ENCODE measurements around the gene FN3K.

Gene FN3K

DNA sequence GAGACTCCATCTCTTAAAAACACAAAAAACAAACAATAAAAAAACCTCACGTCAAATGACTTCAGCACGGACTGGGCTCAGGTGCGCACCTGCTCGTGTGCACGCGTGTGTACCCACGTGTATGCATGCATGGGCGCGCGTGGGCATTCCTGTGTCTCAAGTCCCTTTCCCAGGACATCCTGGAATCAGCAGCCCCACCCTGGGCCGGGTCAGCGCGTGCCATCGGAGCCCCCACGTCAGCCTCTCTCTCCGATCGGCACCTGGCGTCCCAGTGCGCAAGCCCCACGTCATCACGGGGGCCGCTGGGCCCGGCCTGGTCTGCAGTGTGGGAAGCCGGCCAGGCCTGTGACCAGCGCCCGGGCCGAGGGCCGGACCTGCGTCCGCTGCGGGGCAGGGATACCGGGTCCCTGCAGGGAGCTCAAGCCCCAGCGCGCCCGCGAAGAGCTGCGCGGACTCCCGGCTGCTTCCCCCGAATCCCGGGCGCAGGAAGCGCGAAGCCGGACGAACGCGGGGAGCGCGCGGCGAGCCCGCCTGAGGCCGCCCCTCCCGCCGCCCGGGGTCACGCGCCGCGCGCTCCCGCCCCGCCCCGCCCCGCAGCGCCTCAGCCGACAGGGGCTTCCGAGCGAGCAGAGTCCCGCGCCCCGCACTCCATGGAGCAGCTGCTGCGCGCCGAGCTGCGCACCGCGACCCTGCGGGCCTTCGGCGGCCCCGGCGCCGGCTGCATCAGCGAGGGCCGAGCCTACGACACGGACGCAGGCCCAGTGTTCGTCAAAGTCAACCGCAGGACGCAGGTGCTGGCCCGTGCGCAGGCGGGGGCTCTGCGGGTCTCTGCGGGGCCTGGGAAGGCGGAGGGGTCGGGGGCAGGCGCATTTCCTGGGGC lies at the start of gene FN3K:
TSS of gene FN3K (plus strand) at position 629 of the 880 bp plus-strand sequence. CDS start at position 651, 22 bp downstream.
- no peak for DNase-seq

DNA sequence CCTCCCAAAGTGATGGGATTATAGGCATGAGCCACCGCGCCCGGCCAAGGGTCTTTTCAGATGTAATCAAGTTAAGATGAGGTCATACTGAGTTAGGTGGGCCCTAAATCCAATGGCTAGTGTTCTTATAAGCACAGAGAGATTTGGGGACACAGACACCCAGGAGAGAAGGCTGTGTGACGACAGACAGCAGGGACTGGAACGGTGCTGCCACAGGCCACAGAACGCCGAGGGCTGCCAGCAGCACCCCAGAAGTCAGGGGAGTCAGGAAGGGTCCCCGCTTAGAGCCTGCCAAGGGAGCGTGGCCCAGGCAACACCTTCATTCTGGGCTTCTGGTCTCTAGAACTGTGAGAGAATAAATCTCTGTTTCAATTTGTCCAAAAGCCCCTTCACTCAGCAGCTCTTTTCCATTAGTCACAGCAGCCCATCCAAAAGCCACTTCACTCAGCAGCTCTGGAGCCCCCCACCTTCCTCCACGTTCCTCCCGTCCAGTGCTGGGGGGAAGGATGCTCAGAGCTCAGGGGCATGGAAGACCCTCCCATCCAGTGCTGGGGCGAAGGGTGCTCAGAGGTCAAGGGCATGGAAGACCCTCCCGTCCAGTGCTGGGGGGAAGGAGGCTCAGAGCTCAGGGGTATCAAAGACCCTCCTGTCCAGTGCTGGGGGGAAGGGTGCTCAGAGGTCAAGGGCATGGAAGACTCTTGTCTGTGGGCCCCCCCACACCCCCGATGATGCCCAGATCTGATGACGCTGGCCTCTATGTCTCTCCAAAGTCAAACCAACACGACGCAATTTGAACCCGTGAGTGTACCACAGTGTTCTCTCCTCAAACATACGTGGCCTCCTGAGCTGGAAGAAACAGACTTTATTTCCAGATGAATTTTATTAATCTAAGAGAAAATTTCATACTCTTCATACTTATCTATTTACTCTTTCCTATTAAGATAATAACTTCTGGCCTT lies 48.8 kb upstream of the FN3K start:
- DNase-seq: no peak

DNA sequence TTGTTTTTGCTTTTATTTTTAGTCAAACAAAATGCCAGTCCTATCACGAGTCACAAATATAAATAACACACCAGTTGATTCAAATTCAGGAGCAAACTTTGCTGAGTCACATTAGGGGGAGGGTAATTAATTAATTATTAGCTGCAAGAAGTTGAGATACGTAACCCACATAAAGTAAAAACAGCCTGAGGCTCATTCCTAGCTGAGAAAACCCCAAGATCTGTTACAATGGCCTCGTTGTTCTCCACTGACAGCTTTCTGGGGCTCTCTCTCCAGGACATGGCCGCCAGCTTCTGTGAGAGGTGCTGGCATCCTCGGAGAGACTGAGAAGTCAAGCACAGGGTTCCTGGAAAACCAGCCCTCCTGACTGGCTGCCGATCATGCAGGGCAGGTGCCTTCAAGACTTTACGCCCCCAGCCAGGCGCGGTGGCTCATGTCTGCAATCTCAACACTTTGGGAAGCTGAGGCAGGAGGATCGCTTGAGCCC lies 48.0 kb upstream of the FN3K start:
- DNase-seq: no peak

DNA sequence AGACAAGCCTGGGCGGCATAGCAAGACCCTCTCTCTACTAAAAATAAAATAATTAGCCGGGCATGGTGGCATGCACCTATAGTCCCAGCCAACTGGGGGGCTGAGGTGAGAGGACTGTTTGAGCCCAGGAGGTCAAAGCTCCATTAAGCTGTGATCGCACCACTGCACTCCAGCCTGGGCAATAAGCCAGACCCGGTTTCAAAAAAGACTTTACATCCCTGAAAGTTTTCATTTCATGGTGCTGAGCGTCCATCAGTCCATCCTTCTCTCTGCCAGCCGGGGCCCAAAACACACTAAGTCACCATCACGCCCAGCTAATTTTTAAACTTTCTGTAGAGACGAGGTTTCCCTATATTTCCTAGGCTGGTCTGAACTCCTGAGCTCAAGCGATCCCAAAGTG lies 47.5 kb upstream of the FN3K start:
- DNase-seq: no peak

DNA sequence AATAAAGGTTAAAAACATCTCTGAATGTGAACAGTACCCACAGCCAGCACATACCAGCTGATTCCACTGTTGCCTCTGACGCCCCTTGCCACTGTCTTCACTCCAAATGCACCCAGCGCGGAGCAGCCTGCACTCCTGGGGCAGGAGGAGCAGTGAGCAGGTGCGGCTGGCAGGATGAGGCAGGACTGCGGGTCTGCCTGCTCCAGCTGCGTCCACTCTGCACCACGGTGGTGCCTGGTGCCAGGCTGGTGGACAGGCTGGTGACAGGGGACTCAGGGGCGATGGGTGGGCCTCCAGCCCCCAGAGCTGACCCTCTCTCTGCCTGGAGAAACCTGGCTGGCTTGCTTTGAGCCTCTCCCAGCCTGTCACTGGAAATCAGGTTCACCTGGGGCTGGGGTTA lies 46.3 kb upstream of the FN3K start:
- DNase-seq: no peak

DNA sequence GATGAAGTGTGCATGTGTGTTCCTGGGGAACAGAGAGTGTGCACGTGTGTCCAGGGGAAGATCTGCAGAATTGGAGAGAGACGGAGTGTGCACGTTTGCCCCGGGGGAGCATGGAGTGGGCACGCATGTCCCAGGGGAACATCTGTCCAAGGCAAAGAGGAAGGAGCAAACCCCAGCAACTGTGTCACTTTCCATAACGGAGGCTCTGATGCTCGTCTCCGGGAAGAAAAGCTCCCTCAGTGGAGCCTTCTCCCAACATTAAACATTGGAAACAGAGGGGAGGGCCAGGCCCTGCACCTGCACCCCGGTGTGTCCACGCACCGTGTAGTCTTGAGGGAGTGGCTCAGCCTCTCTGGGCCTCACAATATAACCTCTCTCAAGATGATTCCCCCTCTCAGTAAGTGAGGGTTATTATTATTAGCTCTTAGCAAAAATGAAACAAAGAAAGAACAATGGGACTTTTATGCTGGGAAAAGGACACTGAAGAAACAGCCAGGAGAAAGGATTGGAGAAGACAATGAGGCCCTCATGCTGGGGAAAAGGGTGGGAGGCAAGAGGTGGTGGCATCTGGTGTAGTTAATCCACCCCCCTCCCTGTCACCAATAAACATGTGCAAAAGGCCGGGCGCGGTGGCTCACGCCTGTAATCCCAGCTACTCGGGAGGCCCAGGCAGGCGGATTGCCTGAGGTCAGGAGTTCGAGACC lies 44.5 kb upstream of the FN3K start:
- no peak for DNase-seq

DNA sequence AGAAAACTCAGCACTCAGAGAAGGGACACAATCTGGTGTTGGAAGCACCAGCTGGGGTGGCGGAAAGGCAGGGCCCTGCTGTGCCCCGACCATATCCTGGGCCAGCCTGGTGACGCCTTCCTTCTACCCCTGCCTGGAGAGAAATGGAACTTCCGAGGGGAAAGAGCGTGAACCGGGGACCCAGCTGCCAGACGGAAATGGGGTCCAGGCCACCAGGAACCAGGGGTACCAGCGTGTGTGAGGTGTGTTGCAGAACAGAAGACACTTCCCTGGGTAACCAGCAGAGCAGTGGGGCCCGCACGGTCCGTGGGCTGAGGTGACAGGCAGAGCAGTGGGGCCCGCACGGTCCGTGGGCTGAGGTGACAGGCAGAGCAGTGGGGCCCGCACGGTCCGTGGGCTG lies 43.7 kb upstream of the FN3K start:
- DNase-seq: no peak

DNA sequence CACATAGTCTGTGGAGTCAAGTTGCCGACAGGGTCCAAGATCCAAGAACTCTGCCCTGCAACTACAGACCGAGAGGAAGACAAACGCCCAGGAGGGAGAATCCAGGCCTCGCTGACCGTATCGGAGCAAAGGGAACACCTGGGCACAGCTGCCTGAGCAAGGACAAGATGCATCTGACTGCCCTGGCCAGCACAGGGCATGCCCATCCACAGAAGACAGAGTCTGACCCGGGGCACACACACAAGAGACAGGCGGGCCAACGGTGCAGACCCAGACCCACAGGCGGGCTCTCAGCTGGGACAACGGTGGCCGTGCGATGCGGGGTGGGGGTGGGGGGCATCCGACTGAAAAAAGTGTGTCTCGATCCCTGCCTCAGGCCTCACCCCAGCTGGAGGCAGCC lies 43.1 kb upstream of the FN3K start:
- DNase-seq: no peak

DNA sequence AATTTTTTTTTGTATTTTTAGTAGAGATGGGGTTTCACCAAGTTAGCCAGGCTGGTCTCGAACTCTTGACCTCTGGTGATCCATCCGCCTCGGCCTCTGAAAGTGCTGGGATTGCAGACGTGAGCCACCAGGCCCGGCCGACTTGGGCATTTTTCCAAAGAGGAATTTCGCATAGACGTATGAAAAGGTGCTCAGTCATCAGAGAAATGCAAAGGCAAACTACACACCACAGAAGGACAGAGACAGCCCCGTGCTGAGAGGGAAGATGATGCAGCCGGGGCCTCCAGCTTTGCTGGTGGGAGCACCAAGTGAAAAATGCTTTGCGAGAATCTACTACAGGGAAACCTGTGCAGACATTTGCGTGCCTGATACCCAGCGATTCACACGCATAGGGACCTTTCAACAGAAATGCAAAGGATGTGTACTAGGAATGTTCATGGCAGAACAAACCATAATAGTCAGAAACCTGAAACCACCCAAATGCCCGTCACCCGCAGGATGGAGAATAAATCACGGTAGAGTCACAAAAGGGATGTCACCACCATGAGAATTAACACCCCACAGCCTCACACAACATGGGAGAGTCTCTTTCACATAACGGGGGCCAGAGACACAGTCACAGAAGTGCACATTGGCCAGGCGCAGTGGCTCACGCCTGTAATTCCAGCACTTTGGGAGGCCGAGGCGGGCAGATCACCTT lies 42.1 kb upstream of the FN3K start:
- no peak for DNase-seq

DNA sequence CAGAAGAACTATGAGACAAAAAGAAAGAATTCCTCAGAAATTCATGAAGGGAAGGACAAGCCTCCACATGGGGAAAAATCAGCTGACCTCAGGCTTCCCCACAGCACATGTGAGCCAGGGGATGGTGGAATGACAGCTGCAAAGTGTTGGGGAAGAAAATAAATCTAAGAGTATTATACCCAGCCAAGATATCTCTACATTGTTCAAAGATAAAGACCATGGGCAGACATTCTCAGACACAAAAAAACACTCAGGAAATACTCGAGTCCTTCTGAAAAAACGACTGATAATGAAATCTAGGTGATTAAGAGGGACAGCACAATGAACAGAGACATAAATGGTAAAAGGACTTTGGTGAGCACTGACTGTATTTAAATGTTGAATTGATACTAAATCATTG lies 40.8 kb upstream of the FN3K start:
- DNase-seq: no peak

DNA sequence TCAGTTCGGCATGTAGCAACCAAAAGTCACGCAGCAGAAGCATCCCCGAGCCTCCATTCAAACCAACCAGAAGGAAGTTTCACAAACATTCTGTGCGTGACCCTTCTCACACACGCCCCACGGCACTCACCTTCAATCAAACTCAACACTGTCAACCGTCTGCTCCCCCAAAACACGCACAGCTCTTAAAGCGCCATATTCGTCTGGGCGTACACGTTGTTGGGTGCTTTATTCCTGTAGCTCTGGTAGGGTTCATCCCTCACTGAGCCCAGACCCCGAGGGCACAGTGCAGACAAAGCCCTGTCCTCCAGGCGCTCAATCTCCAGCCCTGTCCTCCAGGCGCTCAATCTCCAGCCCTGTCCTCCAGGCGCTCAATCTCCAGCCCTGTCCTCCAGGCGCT lies 39.2 kb upstream of the FN3K start:
- DNase-seq: no peak

DNA sequence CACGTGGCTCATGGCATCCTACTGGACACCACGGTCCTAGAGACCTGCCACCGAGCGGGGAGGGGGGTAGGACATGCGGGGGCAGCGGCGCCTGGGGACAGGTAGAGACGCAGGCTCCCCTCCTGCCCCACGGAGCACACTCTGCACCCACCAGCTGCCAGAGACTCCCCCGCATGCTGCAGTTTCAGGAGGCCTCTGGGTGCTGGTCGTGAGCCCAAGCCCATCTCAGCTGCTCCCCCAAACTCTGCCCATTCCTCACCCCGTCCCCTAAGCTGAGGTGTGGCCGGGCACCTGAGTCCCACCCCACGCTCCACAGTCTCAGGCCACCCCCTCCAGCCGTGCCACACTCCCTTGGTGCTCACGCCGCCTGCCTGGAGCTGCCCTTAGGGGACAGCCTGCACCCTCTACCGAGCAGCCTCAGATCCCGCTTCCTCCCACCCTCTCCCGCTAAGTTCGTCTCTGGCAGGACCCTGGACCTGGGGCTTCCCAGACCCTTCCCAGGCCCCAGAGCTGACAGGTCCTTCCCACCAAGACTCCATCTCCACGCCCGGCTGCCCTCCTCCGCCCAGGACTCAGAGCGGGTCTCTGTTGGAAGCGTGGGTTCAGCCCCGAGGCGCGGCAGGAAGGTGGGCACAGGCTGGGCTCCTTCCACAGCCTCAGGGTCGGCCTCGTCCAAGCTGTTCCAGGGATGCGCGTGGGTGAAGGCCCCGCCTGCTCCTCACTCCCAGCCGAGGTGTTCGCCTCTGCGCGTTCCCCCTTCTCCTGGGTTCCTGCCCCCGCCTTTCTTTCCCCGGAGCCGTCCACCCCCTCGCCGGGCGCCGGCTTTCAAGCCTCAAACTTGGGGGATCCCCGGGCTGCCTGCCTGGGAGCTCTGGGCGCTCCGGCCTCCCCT lies 38.3 kb upstream of the FN3K start:
- no peak for DNase-seq

DNA sequence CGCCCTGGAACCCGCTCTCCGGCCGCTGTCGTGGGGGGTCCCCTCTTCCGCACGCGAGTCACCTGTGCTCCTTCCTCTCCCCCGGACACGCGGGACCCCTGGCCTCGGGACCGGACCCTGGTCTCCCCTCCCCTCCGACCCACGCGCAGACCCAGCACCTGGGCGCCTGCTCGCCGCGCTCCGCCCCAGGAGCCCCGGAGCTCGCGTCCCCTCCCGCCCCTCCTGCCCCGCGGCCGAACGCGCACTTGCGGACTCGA lies 37.7 kb upstream of the FN3K start:
- no peak for DNase-seq

DNA sequence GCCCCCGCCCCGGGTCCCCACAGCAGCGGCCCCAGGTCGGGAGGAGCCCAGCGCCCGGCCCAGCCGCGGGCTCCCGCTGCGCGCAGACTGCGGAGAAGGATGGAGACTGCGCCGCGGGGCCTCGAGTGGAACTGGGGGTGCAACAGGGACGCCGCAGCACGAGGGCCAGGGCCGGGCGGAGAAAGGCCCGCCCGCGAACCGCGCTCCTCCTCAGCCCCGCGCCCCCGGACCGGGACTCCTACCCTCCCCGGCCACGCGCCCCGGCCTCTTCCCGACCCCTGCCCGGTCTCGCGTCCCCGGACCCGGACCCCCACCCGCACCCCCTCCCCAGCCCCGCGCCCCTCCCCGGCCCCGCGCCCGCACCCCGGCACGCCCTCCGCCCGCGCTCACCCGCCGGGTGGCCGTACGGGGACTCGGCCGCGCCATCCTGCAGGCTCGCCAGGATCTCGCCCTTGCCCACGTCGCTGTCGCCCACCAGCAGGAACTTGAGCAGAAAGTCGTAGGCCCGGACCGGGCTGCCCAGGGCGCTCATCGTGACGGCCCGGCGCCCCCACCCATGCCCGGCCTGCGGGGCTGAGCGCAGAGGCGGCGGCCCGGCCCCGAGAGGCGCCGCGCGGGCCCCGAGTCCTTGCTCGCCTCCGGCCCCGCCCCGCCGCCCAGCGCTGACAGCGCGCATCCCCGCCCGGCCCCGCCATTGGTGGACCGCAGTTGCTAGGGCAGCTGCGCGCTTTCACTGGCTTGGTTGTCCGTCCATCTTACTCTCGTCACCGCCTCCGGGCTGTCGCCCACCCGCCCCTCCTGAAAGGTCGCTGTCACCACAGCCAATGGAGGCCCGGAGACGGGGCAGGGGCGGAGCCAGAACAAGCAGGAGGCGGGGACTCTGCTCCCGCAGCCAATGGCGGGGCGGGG lies 37.1 kb upstream of the FN3K start, which contains the start of gene RAB40B:
TSS of gene RAB40B (minus strand) at position 634 of the 909 bp plus-strand sequence. CDS start at position 532, 102 bp downstream.
- DNase-seq: no peak

DNA sequence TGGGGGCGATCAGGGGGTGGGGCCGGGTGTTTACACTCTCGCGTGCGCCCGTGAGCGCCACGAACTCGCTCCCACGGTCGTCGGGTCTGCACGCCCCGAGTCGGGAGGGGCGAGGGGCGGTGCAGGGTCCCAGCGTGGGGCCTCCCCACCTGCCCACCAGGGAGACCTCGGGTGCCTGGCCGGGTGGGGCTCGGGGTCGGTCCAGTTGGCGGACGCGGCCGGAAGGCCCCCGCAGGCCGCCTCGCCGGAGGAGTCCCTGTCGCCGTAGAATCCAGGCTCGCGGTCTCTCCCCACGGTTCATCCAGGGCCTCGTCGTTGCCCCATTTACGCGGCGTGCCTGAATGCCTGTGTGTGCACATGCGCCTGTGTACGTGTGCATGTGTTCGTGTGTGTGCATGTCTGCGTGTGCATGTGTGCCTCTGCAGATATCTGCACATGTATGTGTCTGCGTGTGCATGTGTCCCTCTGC lies 36.4 kb upstream of the FN3K start:
- DNase-seq: no peak

DNA sequence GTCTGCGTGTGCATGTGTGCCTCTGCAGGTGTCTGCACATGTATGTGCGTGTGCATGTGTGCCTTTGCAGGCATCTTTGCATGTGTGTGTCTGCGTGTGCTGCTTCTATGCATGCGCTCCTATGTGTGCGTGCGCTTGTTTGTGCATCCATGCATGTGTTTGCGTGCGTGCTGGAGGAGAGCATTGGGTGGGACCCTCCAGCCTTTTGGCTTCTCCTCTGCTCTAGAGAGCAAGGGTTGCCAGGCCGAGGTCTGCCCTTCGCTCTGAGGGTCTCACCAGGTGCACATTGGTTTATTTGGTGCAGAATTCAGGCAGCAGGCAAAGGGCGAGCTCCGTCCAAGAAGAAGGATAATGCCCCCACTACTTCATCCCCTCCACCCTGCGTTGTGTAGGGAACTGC lies 35.9 kb upstream of the FN3K start:
- no peak for DNase-seq

DNA sequence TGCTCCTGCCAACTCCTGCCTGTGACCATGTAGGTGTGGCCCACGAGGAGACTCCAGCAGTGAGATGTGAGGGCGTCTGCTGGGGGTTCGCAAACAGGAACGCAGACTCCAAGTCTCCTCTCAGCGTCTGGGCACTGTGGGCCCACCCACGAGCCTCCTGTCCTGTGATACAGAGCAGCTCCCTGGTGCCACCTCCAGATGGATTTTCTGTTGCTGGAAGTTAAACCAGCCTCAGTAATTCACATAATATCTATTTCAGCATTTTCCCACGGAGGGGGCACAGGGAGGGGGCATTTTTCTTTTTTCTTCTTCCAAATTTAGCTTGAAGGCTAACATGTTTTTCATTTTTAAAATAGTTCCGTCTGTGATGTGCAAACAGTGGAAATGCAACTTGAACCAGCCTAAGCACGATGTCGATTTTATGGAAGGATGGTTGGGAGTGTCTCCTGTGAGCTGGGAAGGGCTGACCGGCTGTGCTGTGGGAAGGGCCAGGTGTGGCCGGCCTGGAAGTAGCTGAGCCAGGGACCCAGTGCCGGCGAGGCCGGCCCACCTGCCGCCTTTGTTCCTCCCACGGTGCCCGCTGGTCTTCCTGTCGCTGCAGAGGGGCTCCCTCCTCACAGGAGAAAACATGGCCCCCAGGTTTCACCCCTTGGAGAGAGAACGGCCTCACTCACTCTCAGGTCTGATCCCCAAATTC lies 33.0 kb upstream of the FN3K start:
- no peak for DNase-seq

DNA sequence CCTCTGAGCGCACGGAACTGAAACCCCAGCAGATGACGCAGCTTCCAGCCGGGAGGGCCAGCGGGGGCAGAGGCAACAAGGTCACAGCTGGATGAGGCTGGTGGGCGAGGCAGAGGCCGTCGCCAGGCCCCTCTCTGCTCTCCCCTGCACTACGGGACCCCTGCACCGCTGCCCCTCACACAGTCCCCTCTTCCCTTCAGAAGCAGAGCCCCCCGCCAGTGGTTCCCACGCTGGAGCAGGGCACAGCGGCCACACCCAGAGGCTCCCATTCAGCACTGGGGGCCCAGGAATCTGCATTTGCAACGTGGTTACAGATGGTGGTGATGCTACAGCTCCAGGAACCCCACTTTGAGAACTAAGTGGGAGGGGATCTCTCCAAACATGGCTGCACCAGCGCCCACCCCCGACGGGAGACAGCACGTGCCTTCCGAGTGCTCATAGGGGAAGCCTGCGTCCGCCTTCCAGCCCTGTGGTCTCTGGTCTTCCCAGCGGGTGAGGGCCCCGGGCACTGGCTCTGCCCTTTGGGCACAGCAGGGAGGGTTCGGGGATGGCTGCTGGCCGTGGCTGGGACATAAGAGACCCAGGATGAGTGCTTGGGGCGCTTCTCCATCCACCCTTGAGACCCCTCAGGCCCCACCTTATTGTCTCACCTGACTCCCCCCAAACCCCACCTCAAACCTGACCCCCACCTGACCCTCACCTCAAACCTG lies 32.2 kb upstream of the FN3K start:
- no peak for DNase-seq
